HEK293T (cell line): ENCODE data around the gene PPP1R27.
"Not testable (repeated sequence)": the region's sequence is repeated elsewhere in the genome, so short reads cannot be mapped to it uniquely, and the experiment has no call there.

Experiments used
- CTCF ChIA-PET: fragments of 350-600 bp; formaldehyde crosslinking; extraction: SDS; loops from one replicate; lab custom pipeline; 2021; ENCODE audit warnings: antibody characterized with exemption, inconsistent platforms; lab: Yijun Ruan, JAX
- POLR2A ChIA-PET: fragments of 350-600 bp; formaldehyde crosslinking; extraction: SDS; loops from one replicate; lab custom pipeline; 2020; ENCODE audit warnings: antibody characterized with exemption, inconsistent platforms; lab: Yijun Ruan, JAX
- DNase-seq: peaks from one replicate; pipeline ENCODE4 v3.0.0; 2012; ENCODE audit warnings: mixed read lengths; ENCODE audit errors: extremely low spot score
- ARNT ChIP-seq: fragments of 450-650 bp; IDR thresholded peaks from 2 replicates; pipeline ENCODE4 v1.6.1; 2017; ENCODE audit warnings: mild to moderate bottlenecking
- BHLHE40 ChIP-seq: fragments of 450-650 bp; IDR thresholded peaks from 2 replicates; pipeline ENCODE4 v1.6.1; 2016; ENCODE audit warnings: mild to moderate bottlenecking, moderate library complexity, borderline replicate concordance
- CTBP1 ChIP-seq: fragments of 450-650 bp; IDR thresholded peaks from 2 replicates; pipeline ENCODE4 v1.6.1; 2016; ENCODE audit warnings: borderline replicate concordance
- ELF4 ChIP-seq: fragments of 450-650 bp; IDR thresholded peaks from 2 replicates; pipeline ENCODE4 v1.6.1; 2017; ENCODE audit warnings: antibody characterized with exemption
- FOXA1 ChIP-seq: fragments of 450-650 bp; IDR thresholded peaks from 2 replicates; pipeline ENCODE4 v1.6.1; 2016; ENCODE audit warnings: mild to moderate bottlenecking
- FOXK2 ChIP-seq: fragments of 450-650 bp; IDR thresholded peaks from 2 replicates; pipeline ENCODE4 v1.6.1; 2016; ENCODE audit warnings: mild to moderate bottlenecking
- FOXM1 ChIP-seq: fragments of 450-650 bp; IDR thresholded peaks from 2 replicates; pipeline ENCODE4 v1.6.1; 2017; ENCODE audit warnings: mild to moderate bottlenecking, borderline replicate concordance
- HDGF ChIP-seq: fragments of 450-650 bp; IDR thresholded peaks from 2 replicates; pipeline ENCODE4 v1.6.1; 2017; ENCODE audit warnings: antibody characterized with exemption, borderline replicate concordance
- L3MBTL2 ChIP-seq: fragments of 450-650 bp; conservative IDR thresholded peaks from 2 replicates; pipeline ENCODE4 v1.6.1; 2016; ENCODE audit warnings: mild to moderate bottlenecking
- LEF1 ChIP-seq: fragments of 450-650 bp; IDR thresholded peaks from 2 replicates; pipeline ENCODE4 v1.6.1; 2017; ENCODE audit warnings: mild to moderate bottlenecking, borderline replicate concordance
- NFRKB ChIP-seq: fragments of 450-650 bp; IDR thresholded peaks from 2 replicates; pipeline ENCODE4 v1.6.1; 2016; ENCODE audit warnings: mild to moderate bottlenecking, moderate library complexity
- SP1 ChIP-seq: fragments of 450-650 bp; IDR thresholded peaks from 2 replicates; pipeline ENCODE4 v1.6.1; 2017
- SUZ12 ChIP-seq: fragments of 450-650 bp; IDR thresholded peaks from 2 replicates; pipeline ENCODE4 v1.6.1; 2016; ENCODE audit warnings: mild to moderate bottlenecking
- TARDBP ChIP-seq: fragments of 450-650 bp; IDR thresholded peaks from 2 replicates; pipeline ENCODE4 v1.6.1; 2016
- ZNF384 ChIP-seq: fragments of 450-650 bp; IDR thresholded peaks from 2 replicates; pipeline ENCODE4 v1.6.1; 2016
- TF ChIP-seq, protein P1 (sequence below): fragments of 450-650 bp; IDR thresholded peaks from 2 replicates; pipeline ENCODE4 v1.6.1; 2016

PPP1R27 gene

DNA sequence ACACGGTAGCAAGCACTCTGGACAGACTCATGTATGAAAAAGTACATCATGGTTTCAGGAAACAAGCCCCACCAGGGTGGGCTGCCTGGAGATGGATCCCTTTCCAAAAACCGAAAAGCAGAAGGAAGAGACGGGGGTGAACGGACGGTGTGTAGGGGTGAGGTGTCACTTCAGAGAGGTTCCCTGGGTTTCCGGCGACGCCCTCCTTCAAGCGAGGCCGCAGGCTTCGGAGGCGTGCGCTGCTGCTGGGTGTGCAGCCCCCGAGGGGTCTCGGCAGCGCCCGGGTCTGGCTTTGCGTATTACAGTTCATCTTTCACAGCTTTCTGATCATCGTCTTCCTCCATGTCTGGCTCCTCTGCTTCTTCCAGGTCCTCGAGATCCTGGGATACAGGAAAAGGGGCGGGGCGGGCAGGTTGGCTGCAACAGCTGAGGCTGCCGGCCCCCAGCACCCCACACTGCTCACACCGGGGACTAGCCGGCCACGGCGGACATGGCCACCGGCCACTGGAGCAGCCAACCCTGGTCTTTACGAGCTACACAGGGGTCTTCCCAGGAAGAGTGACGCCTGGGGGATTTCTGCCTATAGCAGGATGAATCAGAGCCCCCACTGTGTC, 9.0 kb upstream of the PPP1R27 start:
- no peak for DNase-seq
- POLR2A ChIA-PET: interaction anchor here (1.2 kb wide), 1 partner anchor 11 kb away, joined by 4 read pairs; the partner anchor contains the start of gene MCRIP1
- no peak for TF ChIP-seq BHLHE40
- no peak for TF ChIP-seq TARDBP
- TF ChIP-seq, protein P1, sequence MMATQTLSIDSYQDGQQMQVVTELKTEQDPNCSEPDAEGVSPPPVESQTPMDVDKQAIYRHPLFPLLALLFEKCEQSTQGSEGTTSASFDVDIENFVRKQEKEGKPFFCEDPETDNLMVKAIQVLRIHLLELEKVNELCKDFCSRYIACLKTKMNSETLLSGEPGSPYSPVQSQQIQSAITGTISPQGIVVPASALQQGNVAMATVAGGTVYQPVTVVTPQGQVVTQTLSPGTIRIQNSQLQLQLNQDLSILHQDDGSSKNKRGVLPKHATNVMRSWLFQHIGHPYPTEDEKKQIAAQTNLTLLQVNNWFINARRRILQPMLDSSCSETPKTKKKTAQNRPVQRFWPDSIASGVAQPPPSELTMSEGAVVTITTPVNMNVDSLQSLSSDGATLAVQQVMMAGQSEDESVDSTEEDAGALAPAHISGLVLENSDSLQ: no peak
- TF ChIP-seq FOXA1: no peak
- no peak for TF ChIP-seq L3MBTL2
- TF ChIP-seq ARNT: no peak
- TF ChIP-seq FOXK2: no peak
- no peak for TF ChIP-seq SUZ12
- TF ChIP-seq NFRKB: no peak
- no peak for TF ChIP-seq HDGF
- no peak for TF ChIP-seq ELF4
- no peak for TF ChIP-seq FOXM1
- TF ChIP-seq CTBP1: no peak
- CTCF ChIA-PET: interaction anchor here (1.2 kb wide), 1 partner anchor 10 kb away, joined by 3 read pairs; no protein-coding TSS in a partner anchor

DNA sequence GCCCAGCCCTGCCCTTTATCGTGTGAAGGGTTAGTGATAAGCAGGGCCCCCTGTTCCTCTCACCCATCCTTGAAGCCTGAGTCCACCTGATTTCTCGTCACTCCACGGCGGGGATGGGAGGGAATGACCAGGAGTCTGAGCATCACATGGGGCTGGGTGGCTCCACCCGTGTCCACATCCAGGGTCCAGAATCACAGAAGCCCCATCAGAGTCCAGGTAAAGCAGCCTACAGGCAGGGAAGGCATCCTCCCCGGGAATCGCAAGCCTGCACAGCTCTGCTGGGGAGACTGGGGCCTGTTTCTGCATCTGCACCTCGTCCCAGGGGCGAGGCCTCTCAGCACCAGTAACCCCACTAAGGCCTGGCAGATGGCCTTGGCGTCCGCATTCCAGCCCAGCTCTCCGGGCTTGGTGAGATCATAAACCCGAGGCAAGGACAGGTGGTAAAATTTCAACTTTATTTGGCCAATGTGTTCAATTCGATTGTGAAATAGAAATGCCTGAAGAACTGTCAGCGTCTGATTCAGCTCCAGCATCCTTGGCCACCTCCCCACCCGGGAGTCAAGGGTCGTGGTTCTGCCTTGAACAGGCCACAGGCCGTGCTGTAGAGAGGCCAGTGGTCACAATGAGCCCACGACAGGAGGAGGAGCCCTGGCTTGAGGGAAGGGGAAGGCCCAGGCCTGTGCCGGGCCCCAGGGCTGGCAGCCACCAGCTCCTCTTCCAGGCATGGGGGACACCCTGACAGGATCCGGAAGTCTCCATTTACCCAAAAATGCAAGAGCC, 8.1 kb upstream of the PPP1R27 start:
- DNase-seq: no peak
- ChIA-PET POLR2A (interaction anchor here (0.7 to 1.2 kb wide), 3 partner anchors 10 to 23 kb away, joined by 3 to 4 read pairs (median 3); partner anchors contain the start of gene MCRIP1), CTCF (no interaction called here)
- TF ChIP-seq ARNT: no peak
- no peak for TF ChIP-seq BHLHE40
- TF ChIP-seq HDGF: no peak
- TF ChIP-seq SUZ12: no peak
- TF ChIP-seq, protein P1: no peak

DNA sequence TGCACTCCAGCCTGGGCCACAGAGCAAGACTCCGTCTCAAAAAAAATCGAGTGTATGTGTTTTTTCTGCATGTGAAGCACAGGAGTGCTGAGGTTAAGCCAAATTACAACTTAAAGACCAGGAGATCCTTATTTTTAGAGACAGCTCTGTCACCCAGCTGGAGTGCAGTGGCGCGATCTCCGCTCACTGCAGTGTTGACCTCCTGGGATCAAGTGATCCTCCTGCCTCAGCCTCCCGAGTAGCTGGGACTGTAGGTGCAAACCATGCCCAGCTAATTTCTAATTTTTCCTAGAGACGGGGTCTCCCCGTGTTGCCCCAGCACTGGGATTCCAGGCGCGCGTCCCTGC, 7.5 kb upstream of the PPP1R27 start:
- ChIA-PET POLR2A (interaction anchor here (1.0 to 3.0 kb wide), 3 partner anchors 9 to 18 kb away, joined by 3 to 8 read pairs (median 6); partner anchors contain the start of genes MCRIP1 and P4HB), CTCF (no interaction called here)
- no peak for TF ChIP-seq NFRKB
- TF ChIP-seq HDGF: no peak
- no peak for TF ChIP-seq CTBP1
- no peak for TF ChIP-seq LEF1
- no peak for DNase-seq

DNA sequence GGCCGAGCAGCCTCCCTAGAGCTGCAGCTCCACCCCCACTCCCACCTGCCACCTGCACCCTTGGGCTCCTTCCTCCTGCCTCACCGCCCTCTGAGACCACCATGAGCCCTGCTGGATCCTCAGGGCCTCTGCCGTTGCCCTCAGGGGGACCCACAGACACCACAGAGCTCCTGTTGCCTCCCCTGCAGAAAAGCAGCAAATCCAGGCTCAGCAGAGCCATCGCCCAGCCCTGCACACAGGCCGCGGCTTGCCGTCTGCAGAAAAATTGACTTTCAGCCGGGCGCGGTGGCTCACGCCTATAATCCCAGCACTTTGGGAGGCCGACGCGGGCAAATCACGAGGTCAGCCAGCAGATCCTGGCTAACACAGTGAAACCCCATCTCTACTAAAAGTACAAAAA, 7.0 kb upstream of the PPP1R27 start:
- TF ChIP-seq SUZ12: no peak
- no peak for TF ChIP-seq TARDBP
- TF ChIP-seq L3MBTL2: no peak
- TF ChIP-seq FOXM1: no peak
- TF ChIP-seq, protein P1: no peak
- TF ChIP-seq ZNF384: no peak
- no peak for TF ChIP-seq ELF4
- no peak for TF ChIP-seq SP1
- no peak for TF ChIP-seq NFRKB
- TF ChIP-seq FOXK2: no peak
- TF ChIP-seq BHLHE40: no peak
- TF ChIP-seq HDGF: no peak
- ChIA-PET POLR2A (interaction anchor here (0.9 to 3.0 kb wide), 5 partner anchors 9 to 181 kb away, joined by 4 to 8 read pairs (median 4); partner anchors contain the start of genes CENPX, LRRC45, MCRIP1 and P4HB), CTCF (no interaction called here)
- DNase-seq: no peak

DNA sequence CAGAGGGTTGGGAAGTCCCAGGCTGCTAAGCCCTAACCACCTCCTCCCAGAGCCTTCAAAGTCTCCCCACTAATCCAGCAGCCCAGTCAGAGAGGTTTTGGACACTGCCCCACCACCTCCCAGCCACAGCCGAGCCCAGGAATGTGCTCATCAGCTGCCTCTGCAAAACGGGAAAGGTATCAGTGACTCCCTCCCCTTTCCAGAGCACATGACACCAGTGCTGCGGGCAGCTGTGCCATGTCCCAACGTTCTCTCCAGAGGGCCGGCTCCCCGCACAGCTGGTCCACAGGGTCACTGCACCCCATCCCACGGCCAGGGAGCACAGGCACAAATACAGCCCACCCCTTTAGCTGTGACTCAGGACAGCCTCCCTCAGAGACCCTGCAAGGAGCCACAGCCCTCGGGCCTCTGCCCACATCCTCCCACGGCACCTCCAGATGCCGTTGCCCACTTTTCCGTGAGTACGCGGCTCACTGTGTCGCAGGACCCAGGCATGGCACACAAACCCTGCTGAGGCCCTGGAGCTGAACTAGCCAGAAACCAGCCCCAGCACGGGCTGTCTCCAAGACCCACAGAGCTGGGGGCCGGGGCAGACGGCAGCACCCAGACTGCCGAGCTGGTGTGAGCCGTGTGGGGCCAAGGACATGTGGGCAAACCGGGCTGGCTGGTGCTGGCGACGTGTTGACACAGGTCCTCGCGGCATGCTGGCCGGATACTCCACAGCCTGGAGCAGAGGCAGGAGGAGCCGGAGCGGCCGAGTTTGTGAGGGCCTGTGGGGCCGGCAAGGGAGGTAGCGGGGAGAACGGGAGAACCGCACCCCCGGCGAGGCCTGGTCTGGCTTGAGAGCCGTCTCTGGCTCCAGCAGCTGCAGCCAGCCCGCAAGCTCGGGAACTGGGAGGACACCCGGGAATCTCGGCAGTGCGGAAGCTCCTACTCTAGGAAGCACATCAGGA, 6.3 kb upstream of the PPP1R27 start:
- POLR2A ChIA-PET: interaction anchor here (0.9 to 3.0 kb wide), 5 partner anchors 8 to 182 kb away, joined by 4 to 8 read pairs (median 4); partner anchors contain the start of genes CENPX, LRRC45, MCRIP1 and P4HB
- no peak for TF ChIP-seq FOXM1
- TF ChIP-seq BHLHE40: no peak
- TF ChIP-seq ZNF384: no peak
- TF ChIP-seq CTBP1: no peak
- TF ChIP-seq SP1: no peak
- no peak for TF ChIP-seq FOXA1
- TF ChIP-seq HDGF: no peak
- no peak for TF ChIP-seq LEF1
- TF ChIP-seq TARDBP: no peak
- TF ChIP-seq, protein P1: no peak
- DNase-seq: no peak
- CTCF ChIA-PET: no interaction called here

DNA sequence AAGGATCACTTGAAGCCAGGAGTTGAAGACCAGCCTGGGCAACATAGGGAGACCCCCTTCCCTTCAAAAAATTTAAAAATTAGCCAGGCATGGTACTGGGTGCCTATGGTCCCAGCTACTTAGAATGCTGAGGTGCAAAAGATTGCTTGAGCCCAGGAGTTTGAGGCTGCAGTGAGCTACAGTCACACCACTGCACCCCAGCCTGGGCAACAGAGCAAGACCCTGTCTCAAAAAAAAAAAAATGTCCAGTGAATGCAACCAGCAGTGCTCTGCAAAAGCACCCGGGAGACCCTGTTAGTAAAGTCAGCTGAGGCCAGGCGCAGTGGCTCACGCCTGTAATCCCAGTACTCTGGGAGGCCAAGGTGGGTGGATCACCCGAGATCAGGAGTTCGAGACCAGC, 5.2 kb upstream of the PPP1R27 start:
- CTCF ChIA-PET, DNase-seq: not testable (repeated sequence)
- POLR2A ChIA-PET: interaction anchor here (1.1 to 3.0 kb wide), 2 partner anchors 11 to 21 kb away, joined by 3 to 7 read pairs; partner anchors contain the start of gene P4HB
